HG03520 (cell line): Measurements from ENCODE around the gene SLC25A36.
"Not testable (repeated sequence)": the region's sequence is repeated elsewhere in the genome, so short reads cannot be mapped to it uniquely, and the experiment has no call there.

Source experiments
- ATAC-seq: cut with Tn5 transposase; IDR thresholded peaks from one replicate; pipeline ENCODE4 v1.9.1; 2021; ENCODE audit warnings: mild to moderate bottlenecking, moderate library complexity; ENCODE audit not compliant: unreplicated experiment

Gene SLC25A36

GRCh38 chr3:140987792-140988191 is 46.2 kb downstream of the SLC25A36 start:
- ATAC-seq: not testable (repeated sequence)

GRCh38 chr3:140994316-140994715 is 52.7 kb downstream of the SLC25A36 start:
- no peak for ATAC-seq

GRCh38 chr3:140994861-140995260 is 53.2 kb downstream of the SLC25A36 start:
- not testable (repeated sequence) for ATAC-seq

- no peak for ATAC-seq
Measured at GRCh38 chr3:140995881-140996280, 54.2 kb downstream of the SLC25A36 start.

- ATAC-seq: peak; percentile 58
Measured at GRCh38 chr3:141000027-141000663, 58.5 kb downstream of the SLC25A36 start.

- ATAC-seq: no peak
Measured at GRCh38 chr3:141000686-141001085, 59.0 kb downstream of the SLC25A36 start.

GRCh38 chr3:141006344-141006743 is 64.7 kb downstream of the SLC25A36 start:
- no peak for ATAC-seq

GRCh38 chr3:141009496-141009895 is 67.9 kb downstream of the SLC25A36 start:
- no peak for ATAC-seq

GRCh38 chr3:141011232-141011996 is 69.8 kb downstream of the SLC25A36 start:
- peak; percentile 88 for ATAC-seq

GRCh38 chr3:141011997-141012262 is 70.3 kb downstream of the SLC25A36 start:
- ATAC-seq: peak; percentile 11

GRCh38 chr3:141012571-141012970 is 70.9 kb downstream of the SLC25A36 start:
- no peak for ATAC-seq

- no peak for ATAC-seq
Measured at GRCh38 chr3:141015481-141015880, 73.8 kb downstream of the SLC25A36 start.

GRCh38 chr3:141017366-141018322 is 76.0 kb downstream of the SLC25A36 start:
- not testable (repeated sequence) for ATAC-seq

- no peak for ATAC-seq
Measured at GRCh38 chr3:141019244-141019643, 77.6 kb downstream of the SLC25A36 start.

- ATAC-seq: no peak
Measured at GRCh38 chr3:141020143-141020830, 78.7 kb downstream of the SLC25A36 start.

GRCh38 chr3:141021261-141021660 is 79.6 kb downstream of the SLC25A36 start:
- no peak for ATAC-seq
